HG02798 (cell line): ENCODE results near the gene FAM227A.

Experiments
- ATAC-seq: cut with Tn5 transposase; IDR thresholded peaks from one replicate; pipeline ENCODE4 v1.9.1; 2021; ENCODE audit warnings: mild to moderate bottlenecking; ENCODE audit not compliant: unreplicated experiment, poor library complexity

Gene FAM227A

GRCh38 chr22:38656256-38657044 is at the start of gene FAM227A, which contains the start of gene CBY1:
FAM227A (minus strand) TSS chr22:38656392; CDS start chr22:38650168, 6,224 bp downstream.
CBY1 (plus strand) TSS chr22:38656638; CDS start chr22:38668055, 11,417 bp downstream.
- ATAC-seq = peak; percentile 84

GRCh38 chr22:38705235-38706100 is 49.3 kb upstream of the FAM227A start, which contains the start of gene GTPBP1:
GTPBP1 (plus strand) TSS chr22:38705944; CDS start chr22:38705956, 12 bp downstream.
- ATAC-seq = peak; percentile 79

GRCh38 chr22:38704654-38705234 is 48.6 kb upstream of the FAM227A start:
- ATAC-seq = no peak

GRCh38 chr22:38700789-38701628 is 44.8 kb upstream of the FAM227A start, which contains the start of gene JOSD1:
JOSD1 (minus strand) TSS chr22:38700943; CDS start chr22:38699987, 956 bp downstream.
- ATAC-seq = peak; percentile 46

- no peak for ATAC-seq
Observed at GRCh38 chr22:38700270-38700788, 44.1 kb upstream of the FAM227A start.

GRCh38 chr22:38699784-38700183 is 43.6 kb upstream of the FAM227A start:
- no peak for ATAC-seq

GRCh38 chr22:38699143-38699542 is 43.0 kb upstream of the FAM227A start:
- no peak for ATAC-seq

- no peak for ATAC-seq
Observed at GRCh38 chr22:38698407-38699094, 42.4 kb upstream of the FAM227A start.

- no peak for ATAC-seq
Observed at GRCh38 chr22:38697425-38698089, 41.4 kb upstream of the FAM227A start.

- ATAC-seq = no peak
Observed at GRCh38 chr22:38696606-38697424, 40.6 kb upstream of the FAM227A start.

- no peak for ATAC-seq
Observed at GRCh38 chr22:38694940-38695339, 38.7 kb upstream of the FAM227A start.

GRCh38 chr22:38694049-38694448 is 37.9 kb upstream of the FAM227A start:
- ATAC-seq = no peak

- no peak for ATAC-seq
Observed at GRCh38 chr22:38689651-38690050, 33.5 kb upstream of the FAM227A start.

- no peak for ATAC-seq
Observed at GRCh38 chr22:38685761-38686160, 29.6 kb upstream of the FAM227A start.

- ATAC-seq = no peak
Observed at GRCh38 chr22:38684895-38685294, 28.7 kb upstream of the FAM227A start.

GRCh38 chr22:38681582-38682335 is 25.6 kb upstream of the FAM227A start, which contains the start of gene TOMM22:
TOMM22 (plus strand) TSS chr22:38681957; CDS start chr22:38681979, 22 bp downstream.
- peak; percentile 99 for ATAC-seq

- ATAC-seq = no peak
Observed at GRCh38 chr22:38675833-38676232, 19.6 kb upstream of the FAM227A start.
